Endothelial cell of umbilical vein (primary cell): ENCODE data around the gene HBS1L. TPM values are rescaled to one million over a fixed set of nuclear protein-coding genes. Genes with fewer than 3 reads are reported as not detected.

Source experiments
- BruUV-seq: library from RNA; stranded (reverse); fragments of 400-500 nt; replicated peaks from 2 replicates; lab custom pipeline; 2021; lab: Mats Ljungman, UMichigan
- CTCF ChIA-PET: fragments of 300-600, 350-600 bp; sonication (Branson Sonifier 250); formaldehyde crosslinking; loops from one replicate; lab custom pipeline; 2021; ENCODE audit warnings: antibody characterized with exemption, inconsistent platforms; lab: Charles Lee
- POLR2A ChIA-PET: fragments of 300-600, 350-600 bp; sonication (Branson Sonifier 250); formaldehyde crosslinking; loops from one replicate; lab custom pipeline; 2021; ENCODE audit warnings: antibody characterized with exemption, inconsistent platforms; lab: Charles Lee
- DNase-seq: peaks from one replicate; pipeline ENCODE4 v3.0.0-alpha.2; 2011; ENCODE audit warnings: low read depth, low spot score
- FAIRE-seq: peaks from 2 replicates; lab custom pipeline; 2011; peaks lifted over from hg19 to GRCh38; lab: Jason Lieb, UNC
- H2AFZ ChIP-seq: 2 replicates; pipeline ENCODE4 v1.6.0; 2012; ENCODE audit warnings: low read depth, low read length, control low read depth, inconsistent platforms
- H3K27ac ChIP-seq: 2 replicates; pipeline ENCODE4 v1.5.1; 2011; ENCODE audit warnings: low read depth, mild to moderate bottlenecking, control low read depth, low read length, moderate library complexity; ENCODE audit not compliant: insufficient read depth
- H3K27me3 ChIP-seq, 2 experiments: 2 replicates each; pipeline versions ENCODE4 v1.6.0 to v1.6.1; 2011; ENCODE audit warnings: low read length in 2 of 2, mixed read lengths in 1 of 2; ENCODE audit not compliant: control insufficient read depth in 2 of 2, insufficient read depth in 2 of 2
- H3K36me3 ChIP-seq, 2 experiments: 2 replicates in 1 of 2; 3 replicates in 1 of 2; pipeline ENCODE4 v1.5.1; 2011; ENCODE audit warnings: low read length in 2 of 2, mild to moderate bottlenecking in 1 of 2, moderate library complexity in 1 of 2; ENCODE audit not compliant: control insufficient read depth in 2 of 2, insufficient read depth in 2 of 2; ENCODE audit errors: extremely low read depth in 1 of 2
- H3K4me1 ChIP-seq: 3 replicates; pipeline ENCODE4 v1.5.1; 2011; ENCODE audit warnings: mild to moderate bottlenecking, low read length; ENCODE audit not compliant: control insufficient read depth, insufficient read depth; ENCODE audit errors: extremely low read depth
- H3K4me2 ChIP-seq: 2 replicates; pipeline ENCODE4 v1.6.1; 2011; ENCODE audit warnings: low read length, control low read depth, mixed read lengths; ENCODE audit not compliant: insufficient read depth
- H3K4me3 ChIP-seq, 3 experiments: fragments of 200-600 bp in 1 of 3; sonication (generic), shearing (Covaris generic) in 1 of 3; replicated peaks in 1 of 3; 2 replicates each; pipeline ENCODE4 v1.5.1; 2011 to 2016; ENCODE audit warnings: control low read depth in 3 of 3, low read length in 3 of 3, mild to moderate bottlenecking in 2 of 3, inconsistent platforms in 1 of 3, low read depth in 1 of 3, moderate library complexity in 1 of 3; ENCODE audit not compliant: insufficient read depth in 1 of 3
- H3K79me2 ChIP-seq: 2 replicates; pipeline ENCODE4 v1.6.0; 2012; ENCODE audit warnings: low read length, inconsistent platforms; ENCODE audit not compliant: control insufficient read depth, insufficient read depth
- H3K9ac ChIP-seq: replicated peaks from 2 replicates; pipeline ENCODE3; 2011; ENCODE audit warnings: low read length, control low read depth; ENCODE audit not compliant: insufficient read depth; ENCODE audit errors: extremely low read depth
- H3K9me1 ChIP-seq: replicated peaks from 3 replicates; pipeline ENCODE4 v1.6.0; 2011; ENCODE audit warnings: mild to moderate bottlenecking, low read length; ENCODE audit not compliant: control insufficient read depth, insufficient read depth; ENCODE audit errors: extremely low read depth
- H3K9me3 ChIP-seq: replicated peaks from 2 replicates; pipeline ENCODE4 v1.5.1; 2012; ENCODE audit warnings: low read length, inconsistent platforms; ENCODE audit not compliant: control insufficient read depth, insufficient read depth
- H4K20me1 ChIP-seq: replicated peaks from 2 replicates; pipeline ENCODE3; 2011; ENCODE audit warnings: mild to moderate bottlenecking, low read length; ENCODE audit not compliant: control insufficient read depth, insufficient read depth; ENCODE audit errors: extremely low read depth
- CTCF ChIP-seq, 2 donors: IDR thresholded peaks; 1 replicate in 1 of 2; 2 replicates in 1 of 2; pipeline ENCODE4 v1.5.1; 2011; ENCODE audit warnings: low read length in 2 of 2, mild to moderate bottlenecking in 2 of 2, moderate library complexity in 2 of 2, control low read depth in 1 of 2, inconsistent platforms in 1 of 2, low read depth in 1 of 2; ENCODE audit not compliant: insufficient read depth in 1 of 2; ENCODE audit errors: extremely low read depth in 1 of 2
- EZH2 ChIP-seq: IDR thresholded peaks from 2 replicates; pipeline ENCODE4 v1.6.1; 2012; ENCODE audit warnings: borderline replicate concordance, low read depth, mild to moderate bottlenecking, moderate library complexity, low read length, inconsistent platforms; ENCODE audit not compliant: severe bottlenecking
- FOS ChIP-seq: IDR thresholded peaks from 2 replicates; pipeline ENCODE4 v1.6.1; 2011; ENCODE audit warnings: mild to moderate bottlenecking, low read length, moderate library complexity, borderline replicate concordance; ENCODE audit not compliant: insufficient read depth
- GATA2 ChIP-seq: IDR thresholded peaks from 2 replicates; pipeline ENCODE4 v1.7.0; 2011; ENCODE audit warnings: low read depth, mild to moderate bottlenecking, moderate library complexity, mixed read lengths, low read length; ENCODE audit not compliant: insufficient read length, insufficient read depth
- JUN ChIP-seq: IDR thresholded peaks from 2 replicates; pipeline ENCODE4 v1.6.1; 2011; ENCODE audit warnings: borderline replicate concordance, low read depth; ENCODE audit not compliant: insufficient read length, insufficient read depth
- MAX ChIP-seq: IDR thresholded peaks from 2 replicates; pipeline ENCODE4 v1.6.1; 2011; ENCODE audit not compliant: insufficient read depth, insufficient read length
- MYC ChIP-seq: IDR thresholded peaks from one replicate; pipeline ENCODE4 v1.6.1; 2011; ENCODE audit warnings: mild to moderate bottlenecking, low read depth, low read length
- POLR2A ChIP-seq: IDR thresholded peaks from 2 replicates; pipeline ENCODE4 v1.6.1; 2012; ENCODE audit warnings: low read depth, mild to moderate bottlenecking, control low read depth, low read length
- POLR2AphosphoS5 ChIP-seq: IDR thresholded peaks from 2 replicates; pipeline ENCODE4 v1.6.1; 2012; ENCODE audit warnings: low read depth, mild to moderate bottlenecking, control low read depth, low read length, moderate library complexity; ENCODE audit not compliant: insufficient read depth
- dilution Hi-C: fragments of 300-500 bp; cut with MboI; formaldehyde crosslinking; loops from one replicate; pipeline ENCODE4 v1.15.0; 2019; ENCODE audit warnings: low sequenced_read_pairs; ENCODE audit not compliant: extremely low pct_ligation_motif_present
- intact Hi-C: fragments of 100-400 bp; cut with micrococcal nuclease; formaldehyde crosslinking; loops from one replicate; pipeline ENCODE4 v1.10.0; 2022
- polyA plus RNA-seq, 4 experiments: library from polyadenylated mRNA; depleted of rRNA in 3 of 4; stranded (reverse) in 3 of 4; unstranded in 1 of 4; fragments of >200 nt; gene quantifications; 2 replicates each; pipeline versions ENCODE4 v1.2.1 to v1.2.3, GENCODE V29; 2011 to 2012; ENCODE audit warnings: missing spikeins in 1 of 4
- total RNA-seq: library from RNA; stranded (reverse); gene quantifications from 2 replicates; pipeline ENCODE4 v1.2.3, GENCODE V29; 2021

HBS1L gene
- total and polyA plus RNA-seq, 2 donors (not counting 3 experiments of a cell fraction or from before 2014, with no cell fraction given) = 23.7 to 74.6 TPM

- dilution Hi-C loops = no loop called here
- POLR2A ChIA-PET = no interaction called here
- CTCF ChIA-PET = no interaction called here
These were observed 72.5 kb downstream of the HBS1L start for GRCh38 chr6:134982161-134982560.

GRCh38 chr6:134980846-134981245 lies 73.8 kb downstream of the HBS1L start:
- no peak for FAIRE-seq
- ChIA-PET POLR2A (no interaction called here), CTCF (interaction anchor here (0.6 to 1.6 kb wide), 3 partner anchors 22 to 458 kb away, joined by 3 to 6 read pairs (median 3); no protein-coding TSS in a partner anchor)
- no peak overlapping the region for H3K27ac ChIP-seq
- dilution Hi-C loops = no loop called here
- H3K4me3 ChIP-seq = no peak overlapping the region
- TF ChIP-seq POLR2A (no peak), EZH2 (no peak), GATA2 (no peak), MYC (no peak), CTCF (IDR thresholded peaks at IDR 0.05; ENCODE audit: extremely low read depth in 1 of 2, insufficient read depth in 1 of 2, low read depth in 1 of 2, low read length in 2 of 2) (no peak), POLR2AphosphoS5 (no peak), JUN (no peak), FOS (no peak), MAX (no peak)
- H3K36me3 ChIP-seq = peaks cover 8 to 10% of the 10 kb centered on the region in 2 experiments
- no peaks in the 10 kb centered on the region for H4K20me1 ChIP-seq
- DNase-seq = no peak
- H3K9me1 ChIP-seq = no peaks in the 10 kb centered on the region
- H2AFZ ChIP-seq = no peak overlapping the region
- no peaks in the 10 kb centered on the region for H3K9me3 ChIP-seq
- intact Hi-C loops = no loop called here
- no TSS peak for BruUV-seq
- no peaks in the 10 kb centered on the region for H3K27me3 ChIP-seq
- H3K79me2 ChIP-seq = no peaks in the 10 kb centered on the region
- H3K9ac ChIP-seq = no peak overlapping the region
- H3K4me2 ChIP-seq = no peak overlapping the region
- H3K4me1 ChIP-seq = peaks cover 22% of the 10 kb centered on the region

More at GRCh38 chr6:134982161-134982560, 72.5 kb downstream of the HBS1L start:
- Histone ChIP-seq H3K9me1 (no peaks in the 10 kb centered on the region), H3K79me2 (no peaks in the 10 kb centered on the region), H3K36me3 (peaks cover 8 to 10% of the 10 kb centered on the region in 2 experiments), H4K20me1 (no peaks in the 10 kb centered on the region), H3K4me2 (no peak overlapping the region), H3K4me3 (no peak overlapping the region), H3K9ac (no peak overlapping the region), H3K9me3 (no peaks in the 10 kb centered on the region), H2AFZ (no peak overlapping the region), H3K27me3 (no peaks in the 10 kb centered on the region), H3K27ac (no peak overlapping the region), H3K4me1 (peaks cover 22% of the 10 kb centered on the region)
- intact Hi-C loops = no loop called here
- TF ChIP-seq JUN (no peak), MAX (no peak)
- no TSS peak for BruUV-seq
- DNase-seq = no peak
- FAIRE-seq = no peak
